ENCODE data around the gene KDM6A. TPM values are rescaled to one million over a fixed set of nuclear protein-coding genes. Genes with fewer than 3 reads are reported as not detected.
"Not testable (repeated sequence)": the region's sequence is repeated elsewhere in the genome, so short reads cannot be mapped to it uniquely, and the experiment has no call there.

The KDM6A gene
- polyA plus RNA-seq, 1 donor from 2014 or later = 25.1 TPM

DNA sequence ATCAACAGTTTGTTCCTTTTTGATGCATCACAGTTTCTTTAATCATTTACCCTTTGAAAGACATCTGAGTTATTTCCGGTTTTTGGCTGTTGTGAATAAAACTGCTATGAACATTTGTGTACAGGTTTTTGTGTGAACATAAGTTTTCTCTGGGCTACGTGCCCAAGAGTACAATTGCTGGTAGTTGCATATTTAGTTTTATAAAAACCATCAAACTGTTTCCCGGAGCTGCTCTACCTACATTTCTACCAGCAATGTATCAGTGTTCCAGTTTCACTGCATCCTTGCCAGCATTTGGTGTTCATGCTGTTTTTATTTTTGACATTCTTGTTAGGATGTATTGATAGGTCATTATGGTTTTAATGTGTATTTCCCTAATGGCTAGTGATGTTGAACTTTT lies 17.3 kb downstream of the KDM6A start:
- Histone ChIP-seq H3K27me3 (ENCODE audit: insufficient read depth, low read depth, low read length) (no peaks in the 10 kb centered on the region), H3K9me2 (ENCODE audit: insufficient read depth, low read length) (no peaks in the 10 kb centered on the region), H3K4me2 (ENCODE audit: low read length) (no peak overlapping the region), H3K27ac (ENCODE audit: low read length) (no peak overlapping the region), H2AFZ (ENCODE audit: low read depth, low read length) (no peak overlapping the region), H3K36me3 (ENCODE audit: insufficient read depth, low read length) (no peaks in the 10 kb centered on the region), H3K9me3 (ENCODE audit: low read length) (no peaks in the 10 kb centered on the region), H3K4me3 (ENCODE audit: low read length) (no peak overlapping the region), H3K9ac (ENCODE audit: low read length) (no peak overlapping the region), H3F3A (ENCODE audit: insufficient read depth, low read length, poor library complexity, severe bottlenecking) (no peaks in the 10 kb centered on the region), H3K79me2 (replicated peaks; ENCODE audit: insufficient read depth, low read length) (peaks cover 30% of the 10 kb centered on the region), H4K20me1 (ENCODE audit: insufficient read depth) (no peaks in the 10 kb centered on the region)
- TF ChIP-seq RAD21 (conservative IDR thresholded peaks at IDR 0.05) (no peak), MXI1 (conservative IDR thresholded peaks at IDR 0.05; ENCODE audit: poor library complexity, severe bottlenecking) (no peak), EZH2 (IDR thresholded peaks at IDR 0.05; ENCODE audit: borderline replicate concordance, insufficient read depth, low read length, poor library complexity, severe bottlenecking) (no peak), EP300 (conservative IDR thresholded peaks at IDR 0.05; ENCODE audit: poor library complexity, severe bottlenecking) (no peak)
- TF ChIP-seq, protein P1, sequence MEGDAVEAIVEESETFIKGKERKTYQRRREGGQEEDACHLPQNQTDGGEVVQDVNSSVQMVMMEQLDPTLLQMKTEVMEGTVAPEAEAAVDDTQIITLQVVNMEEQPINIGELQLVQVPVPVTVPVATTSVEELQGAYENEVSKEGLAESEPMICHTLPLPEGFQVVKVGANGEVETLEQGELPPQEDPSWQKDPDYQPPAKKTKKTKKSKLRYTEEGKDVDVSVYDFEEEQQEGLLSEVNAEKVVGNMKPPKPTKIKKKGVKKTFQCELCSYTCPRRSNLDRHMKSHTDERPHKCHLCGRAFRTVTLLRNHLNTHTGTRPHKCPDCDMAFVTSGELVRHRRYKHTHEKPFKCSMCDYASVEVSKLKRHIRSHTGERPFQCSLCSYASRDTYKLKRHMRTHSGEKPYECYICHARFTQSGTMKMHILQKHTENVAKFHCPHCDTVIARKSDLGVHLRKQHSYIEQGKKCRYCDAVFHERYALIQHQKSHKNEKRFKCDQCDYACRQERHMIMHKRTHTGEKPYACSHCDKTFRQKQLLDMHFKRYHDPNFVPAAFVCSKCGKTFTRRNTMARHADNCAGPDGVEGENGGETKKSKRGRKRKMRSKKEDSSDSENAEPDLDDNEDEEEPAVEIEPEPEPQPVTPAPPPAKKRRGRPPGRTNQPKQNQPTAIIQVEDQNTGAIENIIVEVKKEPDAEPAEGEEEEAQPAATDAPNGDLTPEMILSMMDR (IDR thresholded peaks at IDR 0.05; ENCODE audit: poor library complexity, severe bottlenecking) = no peak

DNA sequence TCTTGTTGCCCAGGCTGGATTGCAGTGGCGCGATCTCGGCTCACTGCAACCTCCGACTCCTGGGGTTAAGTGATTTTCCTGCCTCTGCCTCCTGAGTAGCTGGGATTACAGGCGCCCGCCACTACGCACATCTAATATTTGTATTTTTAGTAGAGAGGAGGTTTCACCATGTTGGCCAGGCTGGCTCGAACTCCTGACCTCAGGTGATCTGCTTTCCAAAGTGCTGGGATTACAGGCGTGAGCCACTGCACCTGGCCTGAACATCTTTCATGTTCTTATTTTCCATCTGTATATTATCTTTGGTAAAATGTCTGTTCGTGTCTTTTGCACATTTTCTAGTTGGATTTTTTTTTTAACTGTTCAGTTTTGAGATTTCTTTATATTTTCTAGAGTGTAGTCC lies 17.7 kb downstream of the KDM6A start:
- H4K20me1 ChIP-seq (ENCODE audit: insufficient read depth); H3K27me3 ChIP-seq (ENCODE audit: insufficient read depth, low read depth, low read length); H3K4me2 ChIP-seq (ENCODE audit: low read length); H3K9ac ChIP-seq (ENCODE audit: low read length); H3K9me3 ChIP-seq (ENCODE audit: low read length); H3F3A ChIP-seq (ENCODE audit: insufficient read depth, low read length, poor library complexity, severe bottlenecking); H3K4me3 ChIP-seq (ENCODE audit: low read length); H3K27ac ChIP-seq (ENCODE audit: low read length); H3K9me2 ChIP-seq (ENCODE audit: insufficient read depth, low read length); H2AFZ ChIP-seq (ENCODE audit: low read depth, low read length); H3K36me3 ChIP-seq (ENCODE audit: insufficient read depth, low read length): not testable (repeated sequence)
- peaks cover 33% of the 10 kb centered on the region for H3K79me2 ChIP-seq (replicated peaks; ENCODE audit: insufficient read depth, low read length)

DNA sequence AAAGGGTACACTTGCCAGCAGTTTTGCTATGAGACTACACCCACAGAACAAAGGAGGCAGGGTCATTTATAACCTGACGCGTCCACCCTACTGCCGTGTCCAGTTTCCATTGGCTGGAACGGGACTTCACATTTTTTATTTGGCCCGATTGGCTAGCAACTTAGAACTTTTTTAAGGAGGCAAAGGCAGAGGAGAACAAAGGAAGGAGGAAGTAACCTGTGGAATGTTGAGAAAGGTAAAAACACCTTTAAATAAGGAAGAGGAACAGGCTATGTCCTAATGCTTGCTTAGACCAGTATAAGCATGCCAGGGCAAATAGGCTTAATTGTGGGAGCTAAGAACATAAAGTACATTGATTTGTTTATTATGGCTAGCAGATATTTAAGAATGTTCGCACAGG lies 18.7 kb downstream of the KDM6A start:
- no peak overlapping the region for H3K9ac ChIP-seq (ENCODE audit: low read length)
- no peak overlapping the region for H3K4me2 ChIP-seq (ENCODE audit: low read length)
- TF ChIP-seq, protein P1 (IDR thresholded peaks at IDR 0.05; ENCODE audit: poor library complexity, severe bottlenecking) = no peak
- TF ChIP-seq EP300 (conservative IDR thresholded peaks at IDR 0.05; ENCODE audit: poor library complexity, severe bottlenecking) (no peak), EZH2 (IDR thresholded peaks at IDR 0.05; ENCODE audit: borderline replicate concordance, insufficient read depth, low read length, poor library complexity, severe bottlenecking) (no peak), SMC3 (conservative IDR thresholded peaks at IDR 0.05; ENCODE audit: poor library complexity) (no peak)
- no peaks in the 10 kb centered on the region for H3K27me3 ChIP-seq (ENCODE audit: insufficient read depth, low read depth, low read length)
- H3F3A ChIP-seq (ENCODE audit: insufficient read depth, low read length, poor library complexity, severe bottlenecking) = no peaks in the 10 kb centered on the region
- no peak overlapping the region for H3K27ac ChIP-seq (ENCODE audit: low read length)
- H3K79me2 ChIP-seq (replicated peaks; ENCODE audit: insufficient read depth, low read length) = peaks cover 39% of the 10 kb centered on the region
- H3K9me3 ChIP-seq (ENCODE audit: low read length) = no peaks in the 10 kb centered on the region
- no peaks in the 10 kb centered on the region for H4K20me1 ChIP-seq (ENCODE audit: insufficient read depth)
- H3K9me2 ChIP-seq (ENCODE audit: insufficient read depth, low read length) = no peaks in the 10 kb centered on the region
- H2AFZ ChIP-seq (ENCODE audit: low read depth, low read length) = no peak overlapping the region
- H3K36me3 ChIP-seq (ENCODE audit: insufficient read depth, low read length) = no peaks in the 10 kb centered on the region
- no peak overlapping the region for H3K4me3 ChIP-seq (ENCODE audit: low read length)

Measured in neural cell (in vitro differentiated cells).